PC-3 (cell line): ENCODE data around the gene CPN2. TPM values are rescaled to one million over a fixed set of nuclear protein-coding genes. Genes with fewer than 3 reads are reported as not detected.
A peak's percentile ranks its signal among the peaks of the same experiment; 100 is the strongest.

Source experiments
- ATAC-seq: fragments of 200-7000 bp; cut with Tn5 transposase; 2 replicates; pipeline ENCODE4 v1.9.1; 2020; ENCODE audit warnings: mild to moderate bottlenecking, moderate library complexity
- BruUV-seq: library from RNA; stranded (reverse); fragments of 400-500 nt; replicated peaks from 2 replicates; lab custom pipeline; 2021; lab: Mats Ljungman, UMichigan
- CTCF ChIA-PET: fragments of 300-600 bp; sonication (Branson Sonifier 250); formaldehyde crosslinking; loops from one replicate; lab custom pipeline; 2022; ENCODE audit warnings: antibody characterized with exemption; lab: Charles Lee
- POLR2A ChIA-PET: fragments of 300-600 bp; sonication (Branson Sonifier 250); formaldehyde crosslinking; loops from one replicate; lab custom pipeline; 2022; ENCODE audit warnings: antibody characterized with exemption; ENCODE audit not compliant: unreplicated experiment; lab: Charles Lee
- DNase-seq: peaks from one replicate; pipeline ENCODE4 v3.0.0-alpha.2; 2015
- H2AFZ ChIP-seq: fragments of 300-600 bp; sonication (generic); 2 replicates; pipeline ENCODE4 v1.6.0; 2016; ENCODE audit warnings: antibody characterized with exemption, low read length
- H3F3A ChIP-seq: fragments of 300-600 bp; sonication (generic); one replicate; pipeline ENCODE4 v1.6.0; 2017; ENCODE audit warnings: antibody characterized with exemption, low read length, control low read depth, mild to moderate bottlenecking; ENCODE audit not compliant: unreplicated experiment
- H3K27ac ChIP-seq: fragments of 300-600 bp; sonication (generic); 2 replicates; pipeline ENCODE4 v1.5.1; 2016; ENCODE audit warnings: mild to moderate bottlenecking, low read length
- H3K27me3 ChIP-seq: fragments of 300-600 bp; sonication (generic); 2 replicates; pipeline ENCODE4 v1.6.1; 2016; ENCODE audit warnings: low read length, mixed read lengths
- H3K36me3 ChIP-seq: fragments of 300-600 bp; sonication (generic); 2 replicates; pipeline ENCODE4 v1.6.1; 2016; ENCODE audit warnings: low read depth, mixed run types, low read length, mixed read lengths
- H3K4me1 ChIP-seq: fragments of 300-600 bp; sonication (generic); 2 replicates; pipeline ENCODE4 v1.5.1; 2016; ENCODE audit warnings: low read length; ENCODE audit not compliant: insufficient read depth
- H3K4me2 ChIP-seq: fragments of 300-600 bp; sonication (generic); 2 replicates; pipeline ENCODE4 v1.6.0; 2016; ENCODE audit warnings: low read length
- H3K4me3 ChIP-seq: fragments of 300-600 bp; sonication (generic); 2 replicates; pipeline ENCODE4 v1.5.1; 2016; ENCODE audit warnings: mild to moderate bottlenecking, low read length, mixed read lengths
- H3K79me2 ChIP-seq: fragments of 300-600 bp; sonication (generic); 2 replicates; pipeline ENCODE4 v1.6.1; 2017; ENCODE audit warnings: low read length, mixed read lengths
- H3K9ac ChIP-seq: fragments of 300-600 bp; sonication (generic); 2 replicates; pipeline ENCODE4 v1.6.0; 2016; ENCODE audit warnings: mild to moderate bottlenecking, low read length
- H3K9me2 ChIP-seq: fragments of 300-600 bp; sonication (generic); replicated peaks from 2 replicates; pipeline ENCODE4 v1.6.1; 2016; ENCODE audit warnings: mixed run types, low read length, mixed read lengths
- H3K9me3 ChIP-seq: fragments of 300-600 bp; sonication (generic); 2 replicates; pipeline ENCODE4 v1.6.1; 2016; ENCODE audit warnings: low read length, mixed read lengths
- H4K20me1 ChIP-seq: fragments of 300-600 bp; sonication (generic); 2 replicates; pipeline ENCODE4 v1.6.1; 2016; ENCODE audit warnings: low read length, mixed read lengths
- CTCF ChIP-seq: fragments of 300-600 bp; sonication (generic); conservative IDR thresholded peaks from 2 replicates; pipeline ENCODE4 v1.5.1; 2017; ENCODE audit warnings: antibody characterized with exemption, low read depth, mild to moderate bottlenecking, low read length
- EZH2 ChIP-seq: fragments of 300-600 bp; sonication (generic); IDR thresholded peaks from one replicate; pipeline ENCODE4 v1.6.1; 2017; ENCODE audit warnings: antibody characterized with exemption, mild to moderate bottlenecking, low read length; ENCODE audit not compliant: unreplicated experiment
- EZH2phosphoT487 ChIP-seq: fragments of 300-600 bp; sonication (generic); IDR thresholded peaks from 2 replicates; pipeline ENCODE4 v1.6.1; 2018; ENCODE audit warnings: mild to moderate bottlenecking, antibody characterized with exemption, low read length, borderline replicate concordance
- intact Hi-C: fragments of 100-400 bp; cut with micrococcal nuclease; formaldehyde crosslinking; loops from 2 replicates; pipeline ENCODE4 v1.9.0; 2023
- total RNA-seq: library from RNA; depleted of rRNA; stranded (reverse); fragments of >200 nt; gene quantifications from 2 replicates; pipeline ENCODE4 v1.2.3, GENCODE V29; 2014

The CPN2 gene
- total RNA-seq, 1 experiment from 2014 or later = 0.07 TPM

DNA sequence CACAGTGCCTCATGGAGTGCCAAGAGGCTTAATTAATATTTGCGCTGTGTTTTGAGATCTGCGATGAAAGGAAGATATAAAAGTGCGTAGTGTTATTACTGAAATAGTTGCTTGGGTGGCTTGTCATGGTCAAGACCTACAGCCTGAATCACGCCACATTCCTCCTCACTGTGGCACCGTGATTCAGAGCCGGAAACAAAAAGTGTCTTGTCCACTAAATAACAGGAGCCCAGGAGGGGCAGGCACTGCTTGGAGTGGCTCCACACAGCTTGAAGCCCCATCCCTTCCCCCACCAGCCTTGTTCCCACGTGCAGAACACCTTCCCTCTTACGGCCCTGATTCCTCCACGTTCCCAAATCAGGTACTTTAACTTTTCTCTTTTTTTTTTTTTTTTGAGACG, 19.6 kb upstream of the CPN2 start:
- intact Hi-C loops = no loop called here
- H3K4me3 ChIP-seq = no peak overlapping the region
- H3K36me3 ChIP-seq = no peaks in the 10 kb centered on the region
- no peak overlapping the region for H3K27ac ChIP-seq
- TF ChIP-seq CTCF = no peak
- no peak for TF ChIP-seq EZH2phosphoT487
- TF ChIP-seq EZH2 = no peak
- ChIA-PET POLR2A (no interaction called here), CTCF (no interaction called here)
- no peak for ATAC-seq
- H3K9ac ChIP-seq = no peak overlapping the region
- no peak overlapping the region for H2AFZ ChIP-seq
- no peaks in the 10 kb centered on the region for H4K20me1 ChIP-seq
- H3K79me2 ChIP-seq = no peaks in the 10 kb centered on the region
- H3K4me2 ChIP-seq = no peak overlapping the region
- no peak for DNase-seq
- H3K9me3 ChIP-seq = no peaks in the 10 kb centered on the region
- H3F3A ChIP-seq = no peaks in the 10 kb centered on the region
- no TSS peak for BruUV-seq
- no peaks in the 10 kb centered on the region for H3K9me2 ChIP-seq
- H3K4me1 ChIP-seq = peaks cover 12% of the 10 kb centered on the region; the same call in 1 of the 2 replicates
- no peaks in the 10 kb centered on the region for H3K27me3 ChIP-seq

GRCh38 chr3:194369522-194370279, 18.6 kb upstream of the CPN2 start, which contains the start of gene LRRC15:
LRRC15 (minus strand) TSS chr3:194369743; CDS start chr3:194361043, 8,700 bp downstream.
- no peaks in the 10 kb centered on the region for H3K79me2 ChIP-seq
- ChIA-PET POLR2A (no interaction called here), CTCF (interaction anchor here (0.6 kb wide), 1 partner anchor 235 kb away, joined by 3 read pairs; no protein-coding TSS in a partner anchor)
- peak; percentile 99 for ATAC-seq
- H3K9ac ChIP-seq = no peak within 1 kb of the TSS
- H3K9me2 ChIP-seq = no peaks in the 10 kb centered on the region
- H3K4me3 ChIP-seq = peak within 1 kb of the TSS; percentile 23; the same call in 1 of the 2 replicates
- no TSS peak for BruUV-seq
- intact Hi-C loops = no loop called here
- no peaks in the 10 kb centered on the region for H3K36me3 ChIP-seq
- H3K27me3 ChIP-seq = no peaks in the 10 kb centered on the region
- H3F3A ChIP-seq = no peaks in the 10 kb centered on the region
- peak within 1 kb of the TSS; percentile 69 for H3K4me2 ChIP-seq
- H4K20me1 ChIP-seq = no peaks in the 10 kb centered on the region
- peak; percentile 70 for DNase-seq
- H2AFZ ChIP-seq = peak within 1 kb of the TSS; percentile 53
- TF ChIP-seq CTCF (peak; percentile 25; the same call in 1 of the 2 replicates), EZH2phosphoT487 (no peak), EZH2 (no peak)
- H3K27ac ChIP-seq = no peak within 1 kb of the TSS
- peaks cover 10% of the 10 kb centered on the region; the same call in 1 of the 2 replicates for H3K4me1 ChIP-seq
- H3K9me3 ChIP-seq = no peaks in the 10 kb centered on the region

GRCh38 chr3:194368918-194369317, 17.8 kb upstream of the CPN2 start:
- POLR2A ChIA-PET = no interaction called here
- no peaks in the 10 kb centered on the region for H3K27me3 ChIP-seq

More at GRCh38 chr3:194368918-194369317, 17.8 kb upstream of the CPN2 start:
- Histone ChIP-seq H3K9ac (no peak overlapping the region), H3K4me3 (no peak overlapping the region), H3K4me1 (peaks cover 13% of the 10 kb centered on the region; the same call in 1 of the 2 replicates), H2AFZ (no peak overlapping the region), H4K20me1 (no peaks in the 10 kb centered on the region), H3K9me3 (no peaks in the 10 kb centered on the region), H3K27ac (no peak overlapping the region), H3K9me2 (no peaks in the 10 kb centered on the region), H3K4me2 (no peak overlapping the region), H3F3A (no peaks in the 10 kb centered on the region), H3K36me3 (no peaks in the 10 kb centered on the region), H3K79me2 (no peaks in the 10 kb centered on the region)
- no peak for DNase-seq
- no peak for TF ChIP-seq EZH2
- TF ChIP-seq EZH2phosphoT487 = no peak
- no peak for TF ChIP-seq CTCF
- BruUV-seq = no TSS peak
- ATAC-seq = no peak
- CTCF ChIA-PET = interaction anchor here (0.6 kb wide), 1 partner anchor 236 kb away, joined by 3 read pairs; no protein-coding TSS in a partner anchor
- intact Hi-C loops = no loop called here
